Body of pancreas (tissue), 4 donors: ENCODE data around the gene MVB12B. TPM values are rescaled to one million over a fixed set of nuclear protein-coding genes. Genes with fewer than 3 reads are reported as not detected.

ENCODE experiments used
- ATAC-seq: fragments of 150-250 bp; one replicate; pipeline ENCODE4 v1.9.1; 2016
- DNase-seq, 4 donors: peaks; one replicate each; pipeline ENCODE4 v3.0.0-alpha.2; 2019
- H3K27ac ChIP-seq, 4 donors: fragments of 200-600 bp; sonication (generic); 1 replicate in 3 of 4; 2 replicates in 1 of 4; pipeline versions ENCODE4 v1.5.1 to v1.6.1; 2016 to 2019; ENCODE audit warnings: mild to moderate bottlenecking in 1 of 4, mixed read lengths in 1 of 4, moderate library complexity in 1 of 4
- H3K27me3 ChIP-seq, 2 donors: fragments of 200-600 bp; sonication (generic); one replicate each; pipeline ENCODE4 v1.6.0; 2016; ENCODE audit warnings: mild to moderate bottlenecking in 1 of 2
- H3K36me3 ChIP-seq, 2 donors: fragments of 200-600 bp; sonication (generic); replicated peaks in 1 of 2; 2 replicates each; pipeline ENCODE4 v1.5.1; 2016; ENCODE audit warnings: low read depth in 2 of 2; ENCODE audit not compliant: insufficient read depth in 1 of 2
- H3K4me1 ChIP-seq: fragments of 200-600 bp; sonication (generic); one replicate; pipeline ENCODE4 v1.6.0; 2016
- H3K4me3 ChIP-seq, 2 donors: fragments of 200-600 bp; sonication (generic); 1 replicate in 1 of 2; 2 replicates in 1 of 2; pipeline ENCODE4 v1.5.1; 2016 to 2019
- H3K9me3 ChIP-seq, 3 donors: fragments of 200-600 bp; sonication (generic); 1 replicate in 2 of 3; 2 replicates in 1 of 3; pipeline ENCODE4 v1.5.1; 2016
- POLR2A ChIP-seq, 3 donors: fragments of 450-650 bp; IDR thresholded peaks; one replicate each; pipeline ENCODE4 v1.6.1; 2016; ENCODE audit warnings: antibody characterized with exemption in 3 of 3, mild to moderate bottlenecking in 2 of 3
- WGBS, 2 donors: methylation state at CpG; one replicate each; pipeline ENCODE4 v1.1.5; 2017; 5-methylcytosine and 5-hydroxymethylcytosine counted together
- intact Hi-C: fragments of 100-400 bp; cut with DNase I; formaldehyde crosslinking; loops from one replicate; pipeline ENCODE4 v1.15.1; 2023
- total RNA-seq, 2 donors: library from RNA; depleted of rRNA; stranded (reverse); fragments of >200 nt; gene quantifications; one replicate each; pipeline ENCODE4 v1.1.0, GENCODE V29; 2016
- TF ChIP-seq, protein P1 (sequence below), 7 experiments: fragments of 450-650 bp in 4 of 7; fragments of 200-600 bp in 3 of 7; sonication (generic) in 3 of 7; IDR thresholded peaks; one replicate each; pipeline ENCODE4 v1.5.1; 2016 to 2019; ENCODE audit warnings: antibody characterized with exemption in 7 of 7

The MVB12B gene
- total RNA-seq, 2 donors from 2014 or later = 5.2 to 9.9 TPM

- no peaks in the 10 kb centered on the region for H3K9me3 ChIP-seq
- intact Hi-C loops = no loop called here
- no peak overlapping the region for H3K4me3 ChIP-seq
- H3K27ac ChIP-seq = no peak overlapping the region
- no peaks in the 10 kb centered on the region for H3K36me3 ChIP-seq
- no peak for DNase-seq
- WGBS, 2 donors = 79 to 82% methylated on average over 10 of the region's 10 CpGs
- peaks cover 13% of the 10 kb centered on the region for H3K4me1 ChIP-seq
- no peak for ATAC-seq
- TF ChIP-seq, protein P1, sequence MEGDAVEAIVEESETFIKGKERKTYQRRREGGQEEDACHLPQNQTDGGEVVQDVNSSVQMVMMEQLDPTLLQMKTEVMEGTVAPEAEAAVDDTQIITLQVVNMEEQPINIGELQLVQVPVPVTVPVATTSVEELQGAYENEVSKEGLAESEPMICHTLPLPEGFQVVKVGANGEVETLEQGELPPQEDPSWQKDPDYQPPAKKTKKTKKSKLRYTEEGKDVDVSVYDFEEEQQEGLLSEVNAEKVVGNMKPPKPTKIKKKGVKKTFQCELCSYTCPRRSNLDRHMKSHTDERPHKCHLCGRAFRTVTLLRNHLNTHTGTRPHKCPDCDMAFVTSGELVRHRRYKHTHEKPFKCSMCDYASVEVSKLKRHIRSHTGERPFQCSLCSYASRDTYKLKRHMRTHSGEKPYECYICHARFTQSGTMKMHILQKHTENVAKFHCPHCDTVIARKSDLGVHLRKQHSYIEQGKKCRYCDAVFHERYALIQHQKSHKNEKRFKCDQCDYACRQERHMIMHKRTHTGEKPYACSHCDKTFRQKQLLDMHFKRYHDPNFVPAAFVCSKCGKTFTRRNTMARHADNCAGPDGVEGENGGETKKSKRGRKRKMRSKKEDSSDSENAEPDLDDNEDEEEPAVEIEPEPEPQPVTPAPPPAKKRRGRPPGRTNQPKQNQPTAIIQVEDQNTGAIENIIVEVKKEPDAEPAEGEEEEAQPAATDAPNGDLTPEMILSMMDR (IDR thresholded peaks at IDR 0.05) = no peak
- no peak for TF ChIP-seq POLR2A (IDR thresholded peaks at IDR 0.05)
- peaks cover 0 to 20% of the 10 kb centered on the region in 2 donors for H3K27me3 ChIP-seq
Observed at GRCh38 chr9:126520453-126520852, 193.8 kb downstream of the MVB12B start.

DNA sequence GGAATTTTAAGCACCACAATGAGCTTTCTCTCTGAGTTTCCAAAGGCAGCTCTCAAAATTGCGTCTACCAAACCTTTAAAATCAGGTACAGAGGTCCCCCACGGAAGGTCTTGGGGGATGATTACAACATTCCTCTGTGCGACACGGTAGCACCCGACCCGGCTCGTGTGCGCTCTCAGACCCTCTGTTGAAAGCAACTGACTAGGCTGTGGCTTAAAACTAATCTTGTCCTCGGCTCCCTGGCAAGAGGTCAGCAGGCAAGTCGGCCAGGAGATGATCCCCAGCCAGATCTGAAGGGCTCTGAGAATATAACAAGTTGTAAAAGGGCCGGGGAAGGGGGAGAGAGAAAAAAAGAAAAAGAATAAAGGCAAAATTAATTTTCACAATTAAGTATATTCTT, 194.5 kb downstream of the MVB12B start:
- ATAC-seq = no peak
- intact Hi-C loops = no loop called here
- Histone ChIP-seq H3K27ac (no peak overlapping the region), H3K4me3 (no peak overlapping the region), H3K4me1 (peaks cover 13% of the 10 kb centered on the region), H3K9me3 (no peaks in the 10 kb centered on the region), H3K36me3 (no peaks in the 10 kb centered on the region), H3K27me3 (peaks cover 0 to 20% of the 10 kb centered on the region in 2 donors)
- TF ChIP-seq, protein P1 (IDR thresholded peaks at IDR 0.05) = no peak
- TF ChIP-seq POLR2A (IDR thresholded peaks at IDR 0.05) = no peak
- no peak for DNase-seq
- 50 to 55% methylated on average over 11 of the region's 11 CpGs for WGBS, 2 donors

DNA sequence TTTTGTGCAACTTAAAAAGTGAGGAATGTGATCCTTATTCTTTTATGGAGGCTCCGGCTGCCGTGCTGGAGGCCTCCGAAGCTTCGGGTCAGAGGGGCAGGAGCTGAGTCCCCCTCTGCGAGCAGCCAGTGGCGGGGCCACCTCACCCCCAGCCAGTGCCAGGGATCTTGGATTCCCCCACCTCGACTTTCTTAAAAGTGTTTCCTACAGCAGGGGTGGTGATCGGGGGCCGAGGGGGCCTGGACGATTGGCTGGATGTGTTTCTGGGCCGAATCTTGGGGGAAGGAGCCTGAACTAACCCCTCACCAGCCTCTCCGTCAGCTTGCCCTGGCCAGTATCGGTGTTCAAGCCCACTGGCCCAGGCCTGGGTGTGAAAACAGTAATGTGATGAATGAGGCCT, 194.9 kb downstream of the MVB12B start:
- H3K27ac ChIP-seq = no peak overlapping the region

DNA sequence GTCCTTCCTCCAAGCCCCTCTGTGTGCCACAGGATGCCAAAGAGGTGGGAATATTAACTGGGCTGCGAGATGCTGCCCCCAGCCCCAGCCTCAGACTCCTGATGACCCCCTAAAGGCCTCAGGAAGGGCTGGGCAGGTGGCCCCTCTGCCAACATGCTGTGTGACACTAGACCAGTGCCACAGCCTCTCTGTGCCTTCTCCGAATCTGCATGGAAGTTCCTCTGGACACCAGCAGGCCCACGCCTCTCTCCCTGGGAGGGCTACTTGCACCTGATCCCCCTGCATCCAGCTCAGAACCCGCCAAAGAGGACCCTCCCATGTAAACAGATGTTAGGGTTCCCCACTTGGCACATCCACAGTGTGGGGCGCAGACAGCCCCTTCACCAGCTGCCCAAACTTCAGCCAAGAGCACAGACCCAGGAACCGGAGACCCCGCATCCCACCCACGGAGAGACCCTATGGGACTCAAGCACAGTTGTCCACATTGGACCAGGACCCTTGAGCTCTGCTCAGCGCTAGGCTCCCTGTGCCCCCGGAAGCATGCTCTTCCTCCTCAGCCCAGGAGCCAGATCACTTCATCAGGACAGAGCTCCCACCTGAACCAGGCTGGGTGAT, 195.5 kb downstream of the MVB12B start:
- intact Hi-C loops = no loop called here
- H3K27me3 ChIP-seq = peaks cover 0 to 13% of the 10 kb centered on the region in 2 donors
- WGBS, 2 donors = 59 to 68% methylated on average over 5 to 10 of the region's 10 CpGs
- H3K9me3 ChIP-seq = no peaks in the 10 kb centered on the region
- H3K4me1 ChIP-seq = peaks cover 7% of the 10 kb centered on the region
- ATAC-seq = no peak
- no peak for TF ChIP-seq POLR2A (IDR thresholded peaks at IDR 0.05)
- TF ChIP-seq, protein P1 (IDR thresholded peaks at IDR 0.05) = no peak
- no peak overlapping the region for H3K27ac ChIP-seq
- H3K4me3 ChIP-seq = no peak overlapping the region
- no peaks in the 10 kb centered on the region for H3K36me3 ChIP-seq
- no peak for DNase-seq

More for the DNA sequence above, 194.9 kb downstream of the MVB12B start:
- peaks cover 12% of the 10 kb centered on the region for H3K4me1 ChIP-seq
- peaks cover 0 to 19% of the 10 kb centered on the region in 2 donors for H3K27me3 ChIP-seq
- ATAC-seq = no peak
- H3K9me3 ChIP-seq = no peaks in the 10 kb centered on the region
- intact Hi-C loops = no loop called here
- WGBS, 2 donors = 73 to 75% methylated on average over 9 to 13 of the region's 13 CpGs
- H3K36me3 ChIP-seq = no peaks in the 10 kb centered on the region
- no peak for DNase-seq
- TF ChIP-seq, protein P1 (IDR thresholded peaks at IDR 0.05) = no peak
- TF ChIP-seq POLR2A (IDR thresholded peaks at IDR 0.05) = no peak
- no peak overlapping the region for H3K4me3 ChIP-seq
